ENCODE results near the gene KCNQ4. TPM values are rescaled to one million over a fixed set of nuclear protein-coding genes. Genes with fewer than 3 reads are reported as not detected.

The KCNQ4 gene
- polyA plus RNA-seq, 2 of the 4 experiments (the other 2 are of a cell fraction): 0.08 to 0.17 TPM

DNA sequence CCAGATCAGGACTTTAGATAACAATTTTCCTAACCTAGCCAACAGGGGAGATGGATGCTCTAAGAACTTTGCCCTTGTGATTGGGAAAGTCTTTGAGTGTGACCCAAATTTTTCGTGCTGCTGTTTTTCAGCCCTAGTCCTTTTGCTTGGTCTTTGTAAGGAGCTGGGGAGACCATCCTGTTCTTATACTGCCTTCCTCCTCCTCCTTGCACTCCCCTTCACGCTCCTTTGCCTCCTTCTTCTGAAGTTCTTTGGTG is 5.7 kb downstream of the KCNQ4 start:
- ChIA-PET CTCF (interaction anchor here (0.5 kb wide), 1 partner anchor 52 kb away, joined by 4 read pairs; no protein-coding TSS in a partner anchor), POLR2A (no interaction called here)
- H3K27ac ChIP-seq: no peak overlapping the region
- no peak for ATAC-seq
- H3K4me1 ChIP-seq: no peaks in the 10 kb centered on the region
- no peak for FAIRE-seq
- no peak for DNase-seq (ENCODE audit: low read depth in 1 of 2, low spot score in 1 of 2)
- WGBS (ENCODE audit: missing lambda C conversion rate): 55% methylated on average over 2 of the region's 2 CpGs
- TF ChIP-seq, protein P1, sequence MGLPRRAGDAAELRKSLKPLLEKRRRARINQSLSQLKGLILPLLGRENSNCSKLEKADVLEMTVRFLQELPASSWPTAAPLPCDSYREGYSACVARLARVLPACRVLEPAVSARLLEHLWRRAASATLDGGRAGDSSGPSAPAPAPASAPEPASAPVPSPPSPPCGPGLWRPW (IDR thresholded peaks at IDR 0.05): no peak
- TF ChIP-seq MYC (IDR thresholded peaks at IDR 0.05; ENCODE audit: borderline replicate concordance, low read length) (no peak), POLR2A (IDR thresholded peaks at IDR 0.05; ENCODE audit: low read length) (no peak), ZFP36 (IDR thresholded peaks at IDR 0.05; ENCODE audit: borderline replicate concordance, partially characterized antibody) (no peak), FOSB (CRISPR knock-in tag; IDR thresholded peaks at IDR 0.05) (no peak)
- TF ChIP-seq, protein P2, sequence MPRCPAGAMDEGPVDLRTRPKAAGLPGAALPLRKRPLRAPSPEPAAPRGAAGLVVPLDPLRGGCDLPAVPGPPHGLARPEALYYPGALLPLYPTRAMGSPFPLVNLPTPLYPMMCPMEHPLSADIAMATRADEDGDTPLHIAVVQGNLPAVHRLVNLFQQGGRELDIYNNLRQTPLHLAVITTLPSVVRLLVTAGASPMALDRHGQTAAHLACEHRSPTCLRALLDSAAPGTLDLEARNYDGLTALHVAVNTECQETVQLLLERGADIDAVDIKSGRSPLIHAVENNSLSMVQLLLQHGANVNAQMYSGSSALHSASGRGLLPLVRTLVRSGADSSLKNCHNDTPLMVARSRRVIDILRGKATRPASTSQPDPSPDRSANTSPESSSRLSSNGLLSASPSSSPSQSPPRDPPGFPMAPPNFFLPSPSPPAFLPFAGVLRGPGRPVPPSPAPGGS (IDR thresholded peaks at IDR 0.05): no peak
- TF ChIP-seq, protein P3, sequence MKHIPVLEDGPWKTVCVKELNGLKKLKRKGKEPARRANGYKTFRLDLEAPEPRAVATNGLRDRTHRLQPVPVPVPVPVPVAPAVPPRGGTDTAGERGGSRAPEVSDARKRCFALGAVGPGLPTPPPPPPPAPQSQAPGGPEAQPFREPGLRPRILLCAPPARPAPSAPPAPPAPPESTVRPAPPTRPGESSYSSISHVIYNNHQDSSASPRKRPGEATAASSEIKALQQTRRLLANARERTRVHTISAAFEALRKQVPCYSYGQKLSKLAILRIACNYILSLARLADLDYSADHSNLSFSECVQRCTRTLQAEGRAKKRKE (CRISPR knock-in tag; IDR thresholded peaks at IDR 0.05; ENCODE audit: low read depth): no peak
- H3K4me3 ChIP-seq: no peak overlapping the region
- no peak overlapping the region for H3K4me2 ChIP-seq
- no peaks in the 10 kb centered on the region for H3K9me3 ChIP-seq

DNA sequence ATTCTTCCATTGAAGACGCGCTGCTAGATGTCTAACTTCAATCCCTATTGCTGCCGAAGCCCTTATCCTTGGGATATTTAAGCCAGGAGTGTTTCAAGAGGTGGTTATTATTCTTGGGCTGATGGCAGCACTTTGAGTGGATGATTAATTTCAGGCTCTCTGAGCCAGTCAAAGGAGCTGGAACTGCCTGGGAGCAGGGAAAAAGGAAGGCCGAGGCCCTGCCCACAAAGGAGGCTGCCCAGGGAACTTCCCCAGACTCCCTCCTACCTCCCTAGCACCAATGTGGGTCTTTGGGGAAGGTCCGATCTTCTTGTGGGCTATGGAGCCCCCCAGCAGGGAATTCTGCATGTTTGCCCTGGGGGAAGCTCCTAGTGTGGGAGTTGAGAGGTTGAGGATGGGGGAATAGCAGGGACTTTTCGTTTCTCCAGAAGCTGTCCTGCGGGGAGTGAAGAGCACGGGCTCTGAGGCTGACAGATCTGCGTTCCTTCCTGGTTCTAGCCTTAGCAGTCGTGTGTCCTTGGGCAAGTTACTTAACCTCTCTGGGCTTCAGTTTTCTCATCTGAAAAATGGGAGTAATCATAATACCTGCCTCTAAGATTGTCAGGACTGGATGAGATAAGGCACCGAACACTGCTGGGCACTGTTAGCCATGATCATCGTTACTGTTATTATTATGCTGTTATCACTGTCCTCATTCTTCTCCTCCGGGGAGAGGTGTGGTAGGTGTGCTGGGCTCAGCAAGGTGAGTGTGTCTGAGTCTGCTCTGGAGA is 6.3 kb downstream of the KCNQ4 start:
- Histone ChIP-seq H3K4me1 (no peaks in the 10 kb centered on the region), H3K4me2 (no peak overlapping the region), H3K9me3 (no peaks in the 10 kb centered on the region), H3K4me3 (no peak overlapping the region), H3K27ac (no peak overlapping the region)
- no peak for ATAC-seq
- FAIRE-seq: no peak
- 83% methylated on average over 12 of the region's 13 CpGs for WGBS (ENCODE audit: missing lambda C conversion rate)
- TF ChIP-seq, protein P4, sequence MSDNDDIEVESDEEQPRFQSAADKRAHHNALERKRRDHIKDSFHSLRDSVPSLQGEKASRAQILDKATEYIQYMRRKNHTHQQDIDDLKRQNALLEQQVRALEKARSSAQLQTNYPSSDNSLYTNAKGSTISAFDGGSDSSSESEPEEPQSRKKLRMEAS (IDR thresholded peaks at IDR 0.05): no peak
- no peak for TF ChIP-seq KDM1A (IDR thresholded peaks at IDR 0.05; ENCODE audit: low read depth)
- TF ChIP-seq, protein P1 (IDR thresholded peaks at IDR 0.05): no peak
- no peak for TF ChIP-seq NR3C1 (IDR thresholded peaks at IDR 0.05)
- TF ChIP-seq CHD2 (IDR thresholded peaks at IDR 0.05; ENCODE audit: low read length, partially characterized antibody): no peak
- DNase-seq (ENCODE audit: low read depth in 1 of 2, low spot score in 1 of 2): no peak
- POLR2A ChIA-PET: no interaction called here
- CTCF ChIA-PET: interaction anchor here (0.5 to 3.1 kb wide), 5 partner anchors 15 to 163 kb away, joined by 3 to 11 read pairs (median 3); no protein-coding TSS in a partner anchor

DNA sequence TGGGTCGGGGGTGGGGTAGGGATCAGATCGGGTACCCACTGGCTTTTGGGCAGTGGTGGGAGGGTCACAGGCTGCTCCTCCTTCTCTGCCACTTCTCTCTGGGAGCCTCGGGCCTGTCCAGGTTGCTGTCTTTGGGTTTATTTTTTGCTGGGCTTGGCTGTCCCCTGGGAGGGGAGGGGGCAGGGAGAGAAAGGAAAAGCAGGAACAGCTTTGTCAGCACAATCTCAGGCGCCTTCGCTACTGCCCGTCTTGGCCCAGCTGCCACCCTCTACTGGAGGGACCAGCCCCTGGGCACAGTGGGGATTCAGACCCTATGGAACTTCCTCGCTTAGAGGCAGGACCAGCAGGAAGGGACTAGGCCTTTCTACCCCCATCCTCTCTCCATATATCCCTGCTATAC is 8.4 kb downstream of the KCNQ4 start:
- ChIA-PET CTCF (interaction anchor here (3.1 kb wide), 1 partner anchor 17 kb away, joined by 11 read pairs; no protein-coding TSS in a partner anchor), POLR2A (no interaction called here)
- H3K27ac ChIP-seq: no peak overlapping the region
- DNase-seq (ENCODE audit: low read depth in 1 of 2, low spot score in 1 of 2): no peak
- no peaks in the 10 kb centered on the region for H3K9me3 ChIP-seq
- H3K4me1 ChIP-seq: no peaks in the 10 kb centered on the region
- 85% methylated on average over 2 of the region's 7 CpGs for WGBS (ENCODE audit: missing lambda C conversion rate)
- TF ChIP-seq RARB (CRISPR knock-in tag; IDR thresholded peaks at IDR 0.05) (no peak), TP53 (CRISPR knock-in tag; IDR thresholded peaks at IDR 0.05) (no peak), MAFK (IDR thresholded peaks at IDR 0.05; ENCODE audit: partially characterized antibody) (peak; percentile 34), RCOR1 (IDR thresholded peaks at IDR 0.05; ENCODE audit: low read depth, low read length) (no peak), EHF (CRISPR knock-in tag; IDR thresholded peaks at IDR 0.05) (no peak)
- no peak overlapping the region for H3K4me2 ChIP-seq
- no peak for ATAC-seq
- no peak overlapping the region for H3K4me3 ChIP-seq
- no peak for FAIRE-seq

DNA sequence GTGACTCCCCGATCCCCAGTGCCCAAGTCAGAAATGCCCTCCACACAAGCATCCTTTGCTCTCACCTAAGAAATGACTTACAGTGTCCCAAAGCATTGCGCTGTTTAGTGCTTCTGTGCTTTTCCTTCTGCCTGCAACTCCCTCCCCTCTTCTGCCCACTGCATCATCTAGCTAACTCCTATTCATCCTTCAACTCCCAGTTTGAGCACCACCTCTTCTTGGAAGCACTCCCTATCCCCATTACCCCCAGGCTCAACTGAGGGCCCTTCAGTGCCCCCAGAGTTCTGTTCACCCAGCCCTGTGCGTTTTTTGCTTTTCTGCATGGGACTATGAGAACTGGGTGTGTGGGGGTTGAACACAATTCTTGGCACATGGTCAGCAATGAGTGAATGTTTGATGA is 10.0 kb downstream of the KCNQ4 start:
- no peak for ATAC-seq
- 80% methylated on average over 3 of the region's 3 CpGs for WGBS (ENCODE audit: missing lambda C conversion rate)
- H3K4me3 ChIP-seq: no peak overlapping the region
- H3K4me1 ChIP-seq: 0 out of 3 replicates have a peak, but pooled peaks cover 3% of the 10 kb centered on the region
- TF ChIP-seq RNF2 (IDR thresholded peaks at IDR 0.05; ENCODE audit: borderline replicate concordance, low read depth) (no peak), CEBPB (IDR thresholded peaks at IDR 0.05) (no peak)
- no peaks in the 10 kb centered on the region for H3K9me3 ChIP-seq
- H3K4me2 ChIP-seq: no peak overlapping the region
- ChIA-PET POLR2A (no interaction called here), CTCF (interaction anchor here (0.9 to 3.4 kb wide), 2 partner anchors 19 to 22 kb away, joined by 3 to 11 read pairs; no protein-coding TSS in a partner anchor)
- no peak for FAIRE-seq
- H3K27ac ChIP-seq: no peak overlapping the region
- DNase-seq (ENCODE audit: low read depth in 1 of 2, low spot score in 1 of 2): no peak
